SU-DHL-6 (cell line): ENCODE measurements around the gene ADCY5.

Experiments
- H2AFZ ChIP-seq: fragments of 200-600 bp; sonication (generic); 2 replicates; pipeline ENCODE4 v1.6.1; 2014; ENCODE audit warnings: low read depth, mild to moderate bottlenecking, moderate library complexity, mixed read lengths, antibody characterized with exemption, low read length; ENCODE audit not compliant: severe bottlenecking
- H3F3A ChIP-seq: fragments of 200-600 bp; shearing (Covaris generic); 2 replicates; pipeline ENCODE4 v1.6.0; 2016; ENCODE audit warnings: antibody characterized with exemption, mild to moderate bottlenecking; ENCODE audit not compliant: insufficient read depth
- H3K27ac ChIP-seq: fragments of 200-600 bp; sonication (generic); 2 replicates; pipeline ENCODE4 v1.5.1; 2016; ENCODE audit warnings: low read depth, mild to moderate bottlenecking, low read length, moderate library complexity, mixed read lengths
- H3K27me3 ChIP-seq: fragments of 200-600 bp; sonication (generic), shearing (Covaris generic); 2 replicates; pipeline ENCODE4 v1.6.0; 2014; ENCODE audit warnings: mild to moderate bottlenecking, low read length
- H3K36me3 ChIP-seq: fragments of 200-600 bp; sonication (generic); 2 replicates; pipeline ENCODE4 v1.6.1; 2014; ENCODE audit warnings: mild to moderate bottlenecking, low read length, mixed read lengths
- H3K4me2 ChIP-seq: fragments of 300-600, 200-600 bp; shearing (Covaris generic), sonication (generic); 2 replicates; pipeline ENCODE4 v1.6.0; 2014; ENCODE audit warnings: low read length, low read depth, mild to moderate bottlenecking; ENCODE audit not compliant: poor library complexity, severe bottlenecking
- H3K4me3 ChIP-seq: fragments of 200-600 bp; sonication (generic); 2 replicates; pipeline ENCODE4 v1.5.1; 2014; ENCODE audit warnings: antibody characterized with exemption, low read length, mild to moderate bottlenecking, mixed read lengths; ENCODE audit not compliant: insufficient read depth, poor library complexity, severe bottlenecking
- H3K79me2 ChIP-seq: fragments of 200-600 bp; sonication (generic); 2 replicates; pipeline ENCODE4 v1.6.1; 2014; ENCODE audit warnings: mild to moderate bottlenecking, low read length, moderate library complexity; ENCODE audit not compliant: insufficient read depth
- H3K9ac ChIP-seq: fragments of 200-600 bp; sonication (generic); 2 replicates; pipeline ENCODE4 v1.7.0; 2014; ENCODE audit warnings: mild to moderate bottlenecking, low read length
- H3K9me2 ChIP-seq: fragments of 200-600 bp; sonication (generic); replicated peaks from 2 replicates; pipeline ENCODE4 v1.6.1; 2014; ENCODE audit warnings: low read length; ENCODE audit not compliant: insufficient read depth
- H3K9me3 ChIP-seq: fragments of 200-600 bp; sonication (generic); 2 replicates; pipeline ENCODE4 v1.6.1; 2014; ENCODE audit warnings: low read length, mixed read lengths; ENCODE audit not compliant: insufficient read depth
- H4K20me1 ChIP-seq: fragments of 200-600 bp; sonication (generic); 2 replicates; pipeline ENCODE4 v1.6.1; 2014; ENCODE audit warnings: low read depth, mild to moderate bottlenecking, antibody characterized with exemption, low read length, moderate library complexity, mixed read lengths
- CTCF ChIP-seq: fragments of 200-600 bp; sonication (generic); IDR thresholded peaks from one replicate; pipeline ENCODE4 v1.5.1; 2017; ENCODE audit warnings: antibody characterized with exemption, mild to moderate bottlenecking, low read length, moderate library complexity; ENCODE audit not compliant: insufficient read depth, poor library complexity, severe bottlenecking
- EZH2phosphoT487 ChIP-seq: fragments of 200-600 bp; sonication (generic), shearing (Covaris generic); conservative IDR thresholded peaks from 2 replicates; pipeline ENCODE4 v1.6.1; 2018; ENCODE audit warnings: mild to moderate bottlenecking, antibody characterized with exemption, low read length, moderate library complexity, mixed read lengths

Gene ADCY5

GRCh38 chr3:123340336-123340735, 108.6 kb downstream of the ADCY5 start:
- H4K20me1 ChIP-seq, result no peaks in the 10 kb centered on the region
- H3K79me2 ChIP-seq, result no peaks in the 10 kb centered on the region
- H3K27me3 ChIP-seq, result no peaks in the 10 kb centered on the region
- no peaks in the 10 kb centered on the region for H3F3A ChIP-seq
- H3K9me3 ChIP-seq, result no peaks in the 10 kb centered on the region
- H3K9me2 ChIP-seq, result no peaks in the 10 kb centered on the region
- no peak overlapping the region for H3K4me2 ChIP-seq
- no peak overlapping the region for H3K27ac ChIP-seq
- TF ChIP-seq EZH2phosphoT487, result no peak
- no peak for TF ChIP-seq CTCF
- H2AFZ ChIP-seq, result no peak overlapping the region
- H3K36me3 ChIP-seq, result no peaks in the 10 kb centered on the region
- no peak overlapping the region for H3K4me3 ChIP-seq
- H3K9ac ChIP-seq, result no peak overlapping the region

DNA sequence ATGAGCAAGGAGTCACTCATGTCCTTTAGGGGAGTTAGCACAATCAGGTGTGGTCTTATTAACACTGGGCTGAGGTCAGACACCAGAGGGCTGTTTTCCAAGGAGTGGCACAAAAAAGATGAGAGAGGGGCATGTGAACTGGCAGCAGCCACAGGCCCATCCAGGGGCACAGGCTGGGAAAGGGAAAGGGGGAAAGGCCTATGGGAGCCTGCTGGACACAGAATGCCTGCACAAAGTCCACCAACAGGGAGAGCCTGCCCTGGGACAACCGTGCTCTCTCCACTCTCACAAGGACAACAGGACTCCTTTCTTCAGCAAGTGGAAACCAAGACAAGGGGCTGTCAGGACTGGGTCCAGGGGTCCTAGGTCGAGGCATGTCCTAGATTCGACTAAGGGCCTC, 109.6 kb downstream of the ADCY5 start:
- Histone ChIP-seq H3K27ac (no peak overlapping the region), H3K36me3 (no peaks in the 10 kb centered on the region), H3K9ac (no peak overlapping the region), H4K20me1 (no peaks in the 10 kb centered on the region), H3K9me3 (no peaks in the 10 kb centered on the region), H3K9me2 (no peaks in the 10 kb centered on the region), H2AFZ (no peak overlapping the region), H3K4me2 (no peak overlapping the region), H3K27me3 (no peaks in the 10 kb centered on the region), H3F3A (no peaks in the 10 kb centered on the region), H3K79me2 (no peaks in the 10 kb centered on the region), H3K4me3 (no peak overlapping the region)
- TF ChIP-seq CTCF, result no peak
- no peak for TF ChIP-seq EZH2phosphoT487

DNA sequence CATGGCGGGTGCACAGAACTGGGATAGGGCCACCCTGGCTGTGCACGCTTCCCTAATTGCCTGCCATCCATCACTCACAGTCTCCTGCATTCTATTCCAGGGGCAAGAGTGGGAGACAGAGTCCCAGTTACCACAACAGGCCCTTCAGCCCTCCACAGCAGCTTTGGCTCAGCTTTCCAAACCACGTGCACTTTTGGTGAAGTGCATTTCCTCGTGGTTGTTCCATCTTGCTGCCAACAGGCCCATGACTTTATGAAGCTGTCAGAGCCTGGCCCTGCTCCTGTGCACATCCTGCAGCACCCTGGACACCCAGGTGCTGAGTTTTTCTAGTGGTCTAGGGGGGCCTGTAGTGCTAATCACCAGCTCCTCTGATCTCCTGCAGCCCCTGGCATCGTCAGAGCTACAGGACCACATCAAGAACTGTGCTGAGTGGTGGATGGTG, 110.2 kb downstream of the ADCY5 start:
- H2AFZ ChIP-seq, result no peak overlapping the region
- H3K36me3 ChIP-seq, result no peaks in the 10 kb centered on the region
- H3K4me3 ChIP-seq, result no peak overlapping the region
- TF ChIP-seq EZH2phosphoT487 (no peak), CTCF (no peak)
- H3K79me2 ChIP-seq, result no peaks in the 10 kb centered on the region
- no peaks in the 10 kb centered on the region for H3F3A ChIP-seq
- H3K9ac ChIP-seq, result no peak overlapping the region
- no peak overlapping the region for H3K4me2 ChIP-seq
- H3K27me3 ChIP-seq, result no peaks in the 10 kb centered on the region
- no peaks in the 10 kb centered on the region for H3K9me3 ChIP-seq
- no peaks in the 10 kb centered on the region for H4K20me1 ChIP-seq
- H3K27ac ChIP-seq, result no peak overlapping the region
- no peaks in the 10 kb centered on the region for H3K9me2 ChIP-seq
